RWPE2 (cell line): Measurements from ENCODE around the gene KANTR.

ENCODE experiments used
- ATAC-seq: fragments of 200-7000 bp; cut with Tn5 transposase; 3 replicates; pipeline ENCODE4 v1.9.1; 2021; ENCODE audit warnings: low read depth
- DNase-seq: peaks from one replicate; pipeline ENCODE4 v3.0.0-alpha.2; 2020; ENCODE audit warnings: low spot score
- H3K27ac ChIP-seq: fragments of 450-650 bp; 2 replicates; pipeline ENCODE4 v1.5.1; 2017; ENCODE audit warnings: mild to moderate bottlenecking; ENCODE audit not compliant: poor library complexity, severe bottlenecking
- H3K27me3 ChIP-seq: fragments of 250-450 bp; sonication (Bioruptor Pico); 2 replicates; pipeline ENCODE4 v1.5.1; 2021; ENCODE audit warnings: mild to moderate bottlenecking, moderate library complexity; ENCODE audit not compliant: insufficient read depth, poor library complexity, severe bottlenecking
- H3K36me3 ChIP-seq: fragments of 250-450 bp; sonication (Bioruptor Pico); 2 replicates; pipeline ENCODE4 v1.5.1; 2020; ENCODE audit warnings: low read depth, mild to moderate bottlenecking, moderate library complexity
- H3K4me1 ChIP-seq: fragments of 250-450 bp; sonication (Bioruptor Pico); 2 replicates; pipeline ENCODE4 v1.5.1; 2021; ENCODE audit warnings: mild to moderate bottlenecking, moderate library complexity; ENCODE audit not compliant: insufficient read depth, poor library complexity, severe bottlenecking
- H3K4me3 ChIP-seq: fragments of 250-450 bp; sonication (Bioruptor Pico); 2 replicates; pipeline ENCODE4 v1.5.1; 2021; ENCODE audit warnings: mild to moderate bottlenecking, moderate library complexity; ENCODE audit not compliant: severe bottlenecking
- H3K9me3 ChIP-seq: fragments of 250-450 bp; sonication (Bioruptor Pico); 2 replicates; pipeline ENCODE4 v1.5.1; 2021; ENCODE audit warnings: mild to moderate bottlenecking, moderate library complexity; ENCODE audit not compliant: severe bottlenecking
- TF ChIP-seq, protein P1 (sequence below): fragments of 450-650 bp; IDR thresholded peaks from one replicate; pipeline ENCODE4 v1.5.1; 2017; ENCODE audit warnings: mild to moderate bottlenecking, moderate library complexity; ENCODE audit not compliant: poor library complexity, severe bottlenecking

Gene KANTR

GRCh38 chrX:53122013-53122412 is 28.1 kb downstream of the KANTR start:
- H3K27me3 ChIP-seq: no peaks in the 10 kb centered on the region
- no peaks in the 10 kb centered on the region for H3K9me3 ChIP-seq
- no peak for ATAC-seq
- TF ChIP-seq, protein P1, sequence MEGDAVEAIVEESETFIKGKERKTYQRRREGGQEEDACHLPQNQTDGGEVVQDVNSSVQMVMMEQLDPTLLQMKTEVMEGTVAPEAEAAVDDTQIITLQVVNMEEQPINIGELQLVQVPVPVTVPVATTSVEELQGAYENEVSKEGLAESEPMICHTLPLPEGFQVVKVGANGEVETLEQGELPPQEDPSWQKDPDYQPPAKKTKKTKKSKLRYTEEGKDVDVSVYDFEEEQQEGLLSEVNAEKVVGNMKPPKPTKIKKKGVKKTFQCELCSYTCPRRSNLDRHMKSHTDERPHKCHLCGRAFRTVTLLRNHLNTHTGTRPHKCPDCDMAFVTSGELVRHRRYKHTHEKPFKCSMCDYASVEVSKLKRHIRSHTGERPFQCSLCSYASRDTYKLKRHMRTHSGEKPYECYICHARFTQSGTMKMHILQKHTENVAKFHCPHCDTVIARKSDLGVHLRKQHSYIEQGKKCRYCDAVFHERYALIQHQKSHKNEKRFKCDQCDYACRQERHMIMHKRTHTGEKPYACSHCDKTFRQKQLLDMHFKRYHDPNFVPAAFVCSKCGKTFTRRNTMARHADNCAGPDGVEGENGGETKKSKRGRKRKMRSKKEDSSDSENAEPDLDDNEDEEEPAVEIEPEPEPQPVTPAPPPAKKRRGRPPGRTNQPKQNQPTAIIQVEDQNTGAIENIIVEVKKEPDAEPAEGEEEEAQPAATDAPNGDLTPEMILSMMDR: no peak
- no peak overlapping the region for H3K27ac ChIP-seq
- H3K4me1 ChIP-seq: no peaks in the 10 kb centered on the region
- H3K4me3 ChIP-seq: no peak overlapping the region
- no peaks in the 10 kb centered on the region for H3K36me3 ChIP-seq
- DNase-seq: no peak

DNA sequence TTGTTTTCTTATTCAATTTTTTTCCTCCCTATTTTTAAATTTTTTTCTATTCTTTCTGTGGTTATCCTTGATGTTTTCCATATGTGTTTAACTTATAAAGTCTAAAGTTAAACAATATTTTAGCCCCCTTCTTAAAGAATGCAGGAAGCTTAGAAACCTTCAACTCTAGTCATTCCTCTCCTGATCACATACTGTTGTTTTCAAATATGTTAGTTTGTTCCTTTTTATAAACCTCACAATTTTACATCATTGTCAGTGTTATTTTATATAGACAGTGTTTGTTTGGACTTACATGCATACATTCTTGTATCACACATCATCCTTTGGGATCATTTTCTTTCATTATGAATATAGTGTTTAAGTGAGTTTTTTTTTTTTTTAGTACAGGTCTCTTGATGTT is 31.6 kb downstream of the KANTR start:
- ATAC-seq (no peak), DNase-seq (no peak)
- TF ChIP-seq, protein P1: no peak

GRCh38 chrX:53126377-53126776 is 32.4 kb downstream of the KANTR start:
- H3K27ac ChIP-seq: no peak overlapping the region
- no peak for ATAC-seq

More for the DNA sequence above, 31.6 kb downstream of the KANTR start:
- no peaks in the 10 kb centered on the region for H3K4me1 ChIP-seq
- H3K27me3 ChIP-seq: no peaks in the 10 kb centered on the region
- H3K36me3 ChIP-seq: no peaks in the 10 kb centered on the region
- no peak overlapping the region for H3K4me3 ChIP-seq
- no peaks in the 10 kb centered on the region for H3K9me3 ChIP-seq
- no peak overlapping the region for H3K27ac ChIP-seq

DNA sequence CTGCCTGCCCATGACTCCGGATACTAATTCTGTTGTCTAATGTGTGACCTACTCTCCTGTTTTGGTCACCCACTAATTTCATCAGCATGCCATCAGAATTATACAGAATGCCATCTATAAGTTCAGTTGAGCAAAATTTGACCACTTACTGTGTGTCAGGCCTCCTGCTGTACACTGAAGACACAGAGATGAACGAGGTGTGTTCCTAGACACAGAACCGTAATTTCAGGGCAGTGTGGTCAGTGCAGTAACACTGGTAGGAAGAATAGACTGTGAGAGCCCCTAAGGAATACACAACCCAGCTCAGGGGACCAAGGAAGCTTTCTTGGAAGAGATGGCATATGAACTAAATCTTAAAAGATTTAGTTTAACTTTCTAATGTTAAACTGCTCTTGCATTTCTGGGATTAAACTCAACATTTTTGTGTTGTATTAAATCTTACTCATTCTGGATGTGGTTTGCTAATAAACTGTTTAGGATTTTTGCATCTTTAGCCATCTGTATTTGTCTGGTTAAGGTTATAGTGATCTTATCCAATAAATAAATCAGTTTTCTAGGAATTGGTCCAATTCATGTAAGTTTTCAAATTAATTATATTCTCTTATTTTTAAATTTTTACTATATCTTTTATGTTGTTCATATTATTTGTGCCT is 34.3 kb downstream of the KANTR start:
- no peak for DNase-seq
- H3K27ac ChIP-seq: no peak overlapping the region

More at GRCh38 chrX:53126377-53126776, 32.4 kb downstream of the KANTR start:
- Histone ChIP-seq H3K36me3 (no peaks in the 10 kb centered on the region), H3K4me1 (no peaks in the 10 kb centered on the region), H3K9me3 (no peaks in the 10 kb centered on the region), H3K27me3 (no peaks in the 10 kb centered on the region), H3K4me3 (no peak overlapping the region)
- TF ChIP-seq, protein P1: no peak
- no peak for DNase-seq

DNA sequence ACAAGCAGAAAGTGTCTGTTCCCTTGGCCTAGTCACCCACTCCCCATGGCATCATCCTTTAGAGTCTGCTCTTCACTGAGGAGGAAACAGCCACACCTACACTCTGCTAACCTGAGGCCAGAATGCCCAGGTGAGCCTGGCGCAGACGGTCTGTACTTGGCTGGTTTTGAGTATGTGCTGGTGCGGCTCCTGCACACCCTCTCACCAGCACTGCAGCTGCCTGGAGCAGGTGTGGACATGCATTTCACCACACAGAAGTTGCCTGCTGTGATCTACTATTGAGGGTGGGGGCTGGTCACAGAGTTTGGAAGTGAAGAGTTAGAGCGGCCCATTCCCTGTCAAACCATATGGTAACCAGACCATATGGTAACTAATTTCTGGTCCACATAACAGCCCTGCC is 39.5 kb downstream of the KANTR start:
- ATAC-seq: peak; percentile 59; the same call in 2 of the 3 replicates
- Histone ChIP-seq H3K4me1 (no peaks in the 10 kb centered on the region), H3K27ac (no peak overlapping the region), H3K4me3 (no peak overlapping the region), H3K9me3 (no peaks in the 10 kb centered on the region), H3K27me3 (no peaks in the 10 kb centered on the region), H3K36me3 (no peaks in the 10 kb centered on the region)
- TF ChIP-seq, protein P1: no peak
- no peak for DNase-seq

More for the DNA sequence above, 34.3 kb downstream of the KANTR start:
- ATAC-seq: no peak
- Histone ChIP-seq H3K36me3 (no peaks in the 10 kb centered on the region), H3K9me3 (no peaks in the 10 kb centered on the region), H3K27me3 (no peaks in the 10 kb centered on the region), H3K4me3 (no peak overlapping the region), H3K4me1 (no peaks in the 10 kb centered on the region)
- TF ChIP-seq, protein P1: no peak
